H9 (cell line): ENCODE results near the gene MFSD6. TPM values are rescaled to one million over a fixed set of nuclear protein-coding genes. Genes with fewer than 3 reads are reported as not detected.

Experiments used
- DNase-seq: peaks from one replicate; pipeline ENCODE4 v3.0.0-alpha.2; 2017
- H2AFZ ChIP-seq: one replicate; pipeline ENCODE4 v1.6.1; 2013; ENCODE audit warnings: mild to moderate bottlenecking, low read length, control low read depth, moderate library complexity
- H2AK5ac ChIP-seq: 2 replicates; pipeline ENCODE4 v1.6.1; 2013; ENCODE audit warnings: low read length, control low read depth, mixed read lengths; ENCODE audit not compliant: insufficient read length
- H2BK120ac ChIP-seq: one replicate; pipeline ENCODE4 v1.6.1; 2013; ENCODE audit warnings: low read depth, mild to moderate bottlenecking, low read length, control low read depth, inconsistent platforms; ENCODE audit not compliant: poor library complexity, severe bottlenecking
- H2BK12ac ChIP-seq: 2 replicates; pipeline ENCODE4 v1.6.1; 2013; ENCODE audit warnings: low read length, control low read depth, mixed read lengths, low read depth; ENCODE audit not compliant: insufficient read length
- H2BK15ac ChIP-seq: 2 replicates; pipeline ENCODE4 v1.6.1; 2013; ENCODE audit warnings: low read depth, low read length, control low read depth
- H2BK20ac ChIP-seq: one replicate; pipeline ENCODE4 v1.6.1; 2013; ENCODE audit warnings: low read depth, mild to moderate bottlenecking, low read length, control low read depth, inconsistent platforms; ENCODE audit not compliant: poor library complexity, severe bottlenecking
- H2BK5ac ChIP-seq: 2 replicates; pipeline ENCODE4 v1.6.1; 2013; ENCODE audit warnings: low read length, control low read depth, mixed read lengths; ENCODE audit not compliant: insufficient read length
- H3K14ac ChIP-seq: 2 replicates; pipeline ENCODE4 v1.6.1; 2013; ENCODE audit warnings: low read length, control low read depth; ENCODE audit not compliant: insufficient read depth
- H3K18ac ChIP-seq: 2 replicates; pipeline ENCODE4 v1.6.1; 2013; ENCODE audit warnings: low read depth, mild to moderate bottlenecking, mixed read lengths, low read length, control low read depth; ENCODE audit not compliant: insufficient read length
- H3K23ac ChIP-seq: 2 replicates; pipeline ENCODE4 v1.6.1; 2013; ENCODE audit warnings: low read length, control low read depth, mixed read lengths, low read depth; ENCODE audit not compliant: insufficient read length
- H3K23me2 ChIP-seq: 2 replicates; pipeline ENCODE4 v1.6.1; 2013; ENCODE audit warnings: low read depth, mild to moderate bottlenecking, mixed read lengths, low read length, control low read depth; ENCODE audit not compliant: insufficient read length, poor library complexity, severe bottlenecking
- H3K27ac ChIP-seq: 2 replicates; pipeline ENCODE4 v1.5.1; 2013; ENCODE audit warnings: low read length, control low read depth, mixed read lengths, low read depth; ENCODE audit not compliant: insufficient read length
- H3K27me3 ChIP-seq: 2 replicates; pipeline ENCODE4 v1.6.1; 2013; ENCODE audit warnings: low read length, control low read depth, inconsistent platforms; ENCODE audit not compliant: insufficient read depth
- H3K4ac ChIP-seq: 2 replicates; pipeline ENCODE4 v1.6.1; 2013; ENCODE audit warnings: low read depth, mild to moderate bottlenecking, control low read depth, inconsistent platforms, low read length, moderate library complexity
- H3K4me1 ChIP-seq: 2 replicates; pipeline ENCODE4 v1.6.1; 2013; ENCODE audit warnings: low read length, control low read depth, inconsistent platforms; ENCODE audit not compliant: insufficient read depth
- H3K4me2 ChIP-seq: 2 replicates; pipeline ENCODE4 v1.6.1; 2013; ENCODE audit warnings: low read length, control low read depth, mixed read lengths; ENCODE audit not compliant: insufficient read length, insufficient read depth
- H3K56ac ChIP-seq: 2 replicates; pipeline ENCODE4 v1.6.1; 2013; ENCODE audit warnings: low read depth, mild to moderate bottlenecking, mixed read lengths, low read length, control low read depth; ENCODE audit not compliant: insufficient read length
- H3K79me1 ChIP-seq: 2 replicates; pipeline ENCODE4 v1.6.1; 2013; ENCODE audit warnings: low read depth, mild to moderate bottlenecking, moderate library complexity, low read length, control low read depth, inconsistent platforms; ENCODE audit not compliant: insufficient read depth, poor library complexity, severe bottlenecking
- H3K79me2 ChIP-seq: 2 replicates; pipeline ENCODE4 v1.6.1; 2013; ENCODE audit warnings: low read length, control low read depth, inconsistent platforms; ENCODE audit not compliant: insufficient read depth
- H3K9ac ChIP-seq: 2 replicates; pipeline ENCODE4 v1.6.1; 2013; ENCODE audit warnings: low read length, control low read depth, mixed read lengths; ENCODE audit not compliant: insufficient read length; ENCODE audit errors: extremely low read depth
- H3K9me3 ChIP-seq: one replicate; pipeline ENCODE4 v1.6.1; 2013; ENCODE audit warnings: low read depth, low read length, inconsistent platforms; ENCODE audit not compliant: control insufficient read depth
- H3T11ph ChIP-seq: one replicate; pipeline ENCODE4 v1.6.1; 2013; ENCODE audit warnings: mild to moderate bottlenecking, low read length, control low read depth, inconsistent platforms
- H4K20me1 ChIP-seq: one replicate; pipeline ENCODE4 v1.6.1; 2013; ENCODE audit not compliant: control insufficient read depth, insufficient read length, insufficient read depth
- H4K5ac ChIP-seq: 2 replicates; pipeline ENCODE4 v1.6.1; 2013; ENCODE audit warnings: low read depth, mild to moderate bottlenecking, mixed read lengths, low read length, control low read depth; ENCODE audit not compliant: insufficient read length
- H4K8ac ChIP-seq: replicated peaks from 2 replicates; pipeline ENCODE4 v1.6.1; 2013; ENCODE audit warnings: low read length, control low read depth, mixed read lengths, low read depth; ENCODE audit not compliant: insufficient read length
- H4K91ac ChIP-seq: 2 replicates; pipeline ENCODE4 v1.6.1; 2013; ENCODE audit warnings: low read depth, mild to moderate bottlenecking, moderate library complexity, mixed read lengths, low read length, control low read depth; ENCODE audit not compliant: insufficient read length
- H3K27ac Mint-ChIP-seq, 3 experiments: 2 replicates in 2 of 3; 3 replicates in 1 of 3; pipeline ENCODE4 v1.8.0; 2020 to 2021; ENCODE audit warnings: mixed read lengths in 3 of 3, mild to moderate bottlenecking in 1 of 3, moderate library complexity in 1 of 3
- H3K27me3 Mint-ChIP-seq: 2 replicates; pipeline ENCODE4 v1.8.0; 2021; ENCODE audit warnings: low read depth, mild to moderate bottlenecking, moderate library complexity, mixed read lengths
- H3K36me3 Mint-ChIP-seq, 3 experiments: 2 replicates in 2 of 3; 3 replicates in 1 of 3; pipeline ENCODE4 v1.8.0; 2020 to 2021; ENCODE audit warnings: low read depth in 3 of 3, mixed read lengths in 3 of 3; ENCODE audit not compliant: insufficient read depth in 1 of 3
- H3K4me1 Mint-ChIP-seq, 2 experiments: 2 replicates each; pipeline ENCODE4 v1.8.0; 2020; ENCODE audit warnings: mixed read lengths in 2 of 2
- H3K4me3 Mint-ChIP-seq, 2 experiments: 2 replicates in 1 of 2; 3 replicates in 1 of 2; pipeline ENCODE4 v1.8.0; 2020 to 2021; ENCODE audit warnings: mild to moderate bottlenecking in 2 of 2, mixed read lengths in 2 of 2, moderate library complexity in 1 of 2
- H3K9me3 Mint-ChIP-seq, 2 experiments: 2 replicates in 1 of 2; 3 replicates in 1 of 2; pipeline ENCODE4 v1.8.0; 2020; ENCODE audit warnings: mild to moderate bottlenecking in 2 of 2, mixed read lengths in 2 of 2, moderate library complexity in 1 of 2
- CTCF ChIP-seq: fragments of 200-600 bp; sonication (generic); conservative IDR thresholded peaks from 3 replicates; pipeline ENCODE4 v1.8.0; 2021; ENCODE audit warnings: antibody characterized with exemption, mild to moderate bottlenecking
- WGBS: extraction: QIAGEN DNeasy Blood & Tissue Kit; methylation state at CpG from one replicate; pipeline ENCODE4 v1.1.7; 2013; ENCODE audit warnings: missing lambda C conversion rate, low lambda C conversion rate, mixed read lengths; ENCODE audit not compliant: insufficient read length; ENCODE audit errors: extremely low coverage; 5-methylcytosine and 5-hydroxymethylcytosine counted together
- total RNA-seq: library from RNA; stranded (reverse); gene quantifications from 2 replicates; pipeline ENCODE4 v1.2.1, GENCODE V29; 2021

MFSD6 gene
- total RNA-seq, 1 experiment from 2014 or later, result 4.0 TPM

GRCh38 chr2:190465060-190465459, 56.9 kb downstream of the MFSD6 start:
- DNase-seq, result no peak
- H2AFZ ChIP-seq, result no peak overlapping the region
- no peak overlapping the region for H4K91ac ChIP-seq
- no peak overlapping the region for H4K5ac ChIP-seq
- H4K8ac ChIP-seq, result no peak overlapping the region
- no peaks in the 10 kb centered on the region for H3K9me3 Mint-ChIP-seq
- H3K79me1 ChIP-seq, result no peaks in the 10 kb centered on the region
- no peak overlapping the region for H2AK5ac ChIP-seq
- H3K27ac ChIP-seq, result no peak overlapping the region
- H3K27me3 ChIP-seq, result no peaks in the 10 kb centered on the region
- WGBS, result no CpG with 5 or more reads among the region's 2 CpGs
- no peak overlapping the region for H3K4ac ChIP-seq
- no peak overlapping the region for H2BK15ac ChIP-seq
- no peaks in the 10 kb centered on the region for H3K79me2 ChIP-seq
- no peak overlapping the region for H2BK120ac ChIP-seq
- no peak overlapping the region for H3K14ac ChIP-seq
- H3K4me1 Mint-ChIP-seq, result peaks cover 5 to 7% of the 10 kb centered on the region in 2 experiments; a peak in 2 of 4 replicates
- H3K9me3 ChIP-seq, result no peaks in the 10 kb centered on the region
- H3K4me3 Mint-ChIP-seq, result no peak overlapping the region
- H3K27me3 Mint-ChIP-seq, result no peaks in the 10 kb centered on the region
- no peak overlapping the region for H2BK5ac ChIP-seq
- no peak overlapping the region for H3K9ac ChIP-seq
- no peak overlapping the region for H3K27ac Mint-ChIP-seq
- peaks cover 0 to under 1% (median 0%) of the 10 kb centered on the region in 3 experiments; a peak in 1 of 7 replicates for H3K36me3 Mint-ChIP-seq
- H2BK12ac ChIP-seq, result no peak overlapping the region
- no peak overlapping the region for H3K4me2 ChIP-seq
- H3T11ph ChIP-seq, result no peak overlapping the region
- no peak overlapping the region for H3K18ac ChIP-seq
- H2BK20ac ChIP-seq, result no peak overlapping the region
- H3K23me2 ChIP-seq, result no peaks in the 10 kb centered on the region
- no peaks in the 10 kb centered on the region for H4K20me1 ChIP-seq
- H3K23ac ChIP-seq, result no peak overlapping the region
- TF ChIP-seq CTCF, result no peak
- H3K4me1 ChIP-seq, result no peaks in the 10 kb centered on the region
- no peak overlapping the region for H3K56ac ChIP-seq
